K562 (cell line): Measurements from ENCODE around the gene ZSWIM4. TPM values are rescaled to one million over a fixed set of nuclear protein-coding genes. Genes with fewer than 3 reads are reported as not detected.

Source experiments
- ATF4 ChIP-seq: fragments of 450-650 bp; formaldehyde crosslinking; IDR thresholded peaks from 2 replicates; pipeline ENCODE4 v1.4.0; 2022; ENCODE audit warnings: mild to moderate bottlenecking, moderate library complexity
- BRCA1 ChIP-seq, 2 experiments: fragments of 450-650 bp in 1 of 2; sonication (generic) in 1 of 2; formaldehyde crosslinking in 1 of 2; IDR thresholded peaks; 2 replicates each; pipeline versions ENCODE4 v1.5.0 to v1.6.1; 2017 to 2020; ENCODE audit warnings: mild to moderate bottlenecking in 1 of 2, missing genetic modification reagents in 1 of 2
- E2F6 ChIP-seq, 2 experiments: IDR thresholded peaks; 2 replicates each; pipeline ENCODE4 v1.6.1; 2011; ENCODE audit warnings: borderline replicate concordance in 1 of 2, control low read depth in 1 of 2, low read depth in 1 of 2, low read length in 1 of 2, mild to moderate bottlenecking in 1 of 2, mixed read lengths in 1 of 2, moderate library complexity in 1 of 2; ENCODE audit not compliant: insufficient read depth in 1 of 2, insufficient read length in 1 of 2, poor library complexity in 1 of 2, severe bottlenecking in 1 of 2; ENCODE audit errors: extremely low read depth in 1 of 2
- GTF2F1 ChIP-seq: IDR thresholded peaks from 2 replicates; pipeline ENCODE4 v1.6.1; 2011; ENCODE audit warnings: low read depth, low read length, improper control_type of control experiment
- GTF3C2 ChIP-seq: IDR thresholded peaks from 3 replicates; pipeline ENCODE4 v1.6.1; 2011; ENCODE audit warnings: borderline replicate concordance, mild to moderate bottlenecking, moderate library complexity; ENCODE audit not compliant: insufficient read length; ENCODE audit errors: extremely low read depth
- HDAC1 ChIP-seq, 2 experiments: fragments of 450-650 bp; IDR thresholded peaks; 2 replicates each; pipeline ENCODE4 v1.6.1; 2016 to 2017; ENCODE audit warnings: inconsistent platforms in 1 of 2, mild to moderate bottlenecking in 1 of 2, moderate library complexity in 1 of 2
- HIVEP1 ChIP-seq: fragments of 250-450 bp; sonication (Bioruptor Pico); IDR thresholded peaks from 2 replicates; pipeline ENCODE4 v1.4.0; 2020; ENCODE audit warnings: mild to moderate bottlenecking
- L3MBTL2 ChIP-seq: fragments of 450-650 bp; IDR thresholded peaks from 2 replicates; pipeline ENCODE4 v1.6.1; 2016; ENCODE audit warnings: mild to moderate bottlenecking, moderate library complexity
- MTA1 ChIP-seq: fragments of 450-650 bp; IDR thresholded peaks from 2 replicates; pipeline ENCODE4 v1.6.1; 2017; ENCODE audit warnings: borderline replicate concordance
- NCOA4 ChIP-seq: fragments of 450-650 bp; IDR thresholded peaks from 2 replicates; pipeline ENCODE4 v1.6.1; 2018; ENCODE audit warnings: mild to moderate bottlenecking; ENCODE audit not compliant: partially characterized antibody
- NR4A1 ChIP-seq, 2 experiments: fragments of 250-450 bp in 1 of 2; fragments of 450-650 bp in 1 of 2; sonication (Bioruptor Pico) in 1 of 2; IDR thresholded peaks; 2 replicates each; pipeline versions ENCODE4 v1.4.0 to v1.6.1; 2016 to 2020; ENCODE audit warnings: mild to moderate bottlenecking in 2 of 2, missing compliant biosample characterization in 1 of 2, missing genetic modification characterization in 1 of 2, moderate library complexity in 1 of 2
- OTX1 ChIP-seq: fragments of 450-650 bp; formaldehyde crosslinking; IDR thresholded peaks from 2 replicates; pipeline ENCODE4 v1.4.0; 2022; ENCODE audit warnings: mild to moderate bottlenecking
- PRPF4 ChIP-seq: fragments of 200-400 bp; formaldehyde crosslinking; IDR thresholded peaks from one replicate; pipeline ENCODE4 v1.6.1; 2017; ENCODE audit warnings: low read length, low read depth, mild to moderate bottlenecking; ENCODE audit not compliant: insufficient read depth, poor library complexity, severe bottlenecking
- PURB ChIP-seq: sonication (generic); formaldehyde crosslinking; IDR thresholded peaks from 2 replicates; pipeline ENCODE4 v1.9.0; 2021; ENCODE audit warnings: low read depth, mild to moderate bottlenecking, missing genetic modification reagents
- RBM15 ChIP-seq: fragments of 200-400 bp; formaldehyde crosslinking; IDR thresholded peaks from 2 replicates; pipeline ENCODE4 v1.6.1; 2018; ENCODE audit warnings: mild to moderate bottlenecking, low read length, moderate library complexity; ENCODE audit not compliant: insufficient read depth
- SP2 ChIP-seq: IDR thresholded peaks from 2 replicates; pipeline ENCODE4 v1.6.1; 2011; ENCODE audit warnings: mild to moderate bottlenecking, low read depth, low read length, moderate library complexity; ENCODE audit not compliant: poor library complexity, severe bottlenecking; ENCODE audit errors: extremely low read depth
- TAF15 ChIP-seq: fragments of 200-400 bp; formaldehyde crosslinking; IDR thresholded peaks from 2 replicates; pipeline ENCODE4 v1.6.1; 2017; ENCODE audit warnings: mild to moderate bottlenecking, low read depth, low read length, moderate library complexity
- ZBTB2 ChIP-seq: fragments of 450-650 bp; IDR thresholded peaks from 2 replicates; pipeline ENCODE4 v1.6.1; 2016; ENCODE audit warnings: antibody characterized with exemption
- ZBTB7A ChIP-seq: IDR thresholded peaks from 2 replicates; pipeline ENCODE4 v1.6.1; 2011; ENCODE audit warnings: low read depth, mild to moderate bottlenecking, low read length, moderate library complexity, borderline replicate concordance; ENCODE audit not compliant: control insufficient read depth
- polyA plus RNA-seq, 8 experiments: library from polyadenylated mRNA; depleted of rRNA in 4 of 8; stranded (reverse) in 5 of 8; unstranded in 3 of 8; fragments of >200 nt; fragmentation: Nextera tagmentation in 2 of 8; fragmentation: Illumina TruSeq in 1 of 8; extraction: Ambion mirVana in 2 of 8; extraction: Trizol in 1 of 8; gene quantifications; 2 replicates each; pipeline versions ENCODE4 v1.2.1 to v1.2.3, GENCODE V29; 2011 to 2014; ENCODE audit warnings: inconsistent platforms in 1 of 8, missing spikeins in 1 of 8
- total RNA-seq, 7 experiments: library from RNA; depleted of rRNA in 6 of 7; stranded (reverse); fragments of >200 nt in 6 of 7; fragmentation: Illumina TruSeq in 2 of 7; extraction: Trizol in 2 of 7; gene quantifications; 2 replicates each; pipeline versions ENCODE4 v1.2.1 to v1.2.3, GENCODE V29; 2011 to 2021; ENCODE audit warnings: low replicate concordance in 1 of 7

Gene ZSWIM4
- total and polyA plus RNA-seq, 9 of the 15 experiments (the other 6 are each of a cell fraction or from before 2014, with no cell fraction given) = 0.25 to 3.7 (median 0.79) TPM; not detected in 2

GRCh38 chr19:13795595-13796300 lies 505 bp downstream of the ZSWIM4 start (continued):
- TF ChIP-seq ATF4 (CRISPR knock-in tag) (no peak), SP2 (no peak), MTA1 (no peak), NR4A1 (CRISPR knock-in tag; IDR thresholded peaks at IDR 0.05) (no peak), NR4A1 (tag; IDR thresholded peaks at IDR 0.05) (no peak), GTF2F1 (no peak), OTX1 (CRISPR knock-in tag) (no peak), GTF3C2 (no peak), L3MBTL2 (no peak), E2F6 (IDR thresholded peaks at IDR 0.05; ENCODE audit: borderline replicate concordance in 1 of 2, extremely low read depth in 1 of 2, insufficient read depth in 1 of 2, insufficient read length in 1 of 2, low read depth in 1 of 2, low read length in 1 of 2, poor library complexity in 1 of 2, severe bottlenecking in 1 of 2) (peak in 1 of 2 experiments; percentile 70), ZBTB2 (no peak), ZBTB7A (peak; percentile 78; the same call in 1 of the 2 replicates), BRCA1 (IDR thresholded peaks at IDR 0.05) (no peak), BRCA1 (CRISPR knock-in tag; IDR thresholded peaks at IDR 0.05) (no peak), PRPF4 (no peak), HIVEP1 (CRISPR knock-in tag) (no peak), RBM15 (no peak), TAF15 (no peak), PURB (CRISPR knock-in tag) (no peak), NCOA4 (no peak), HDAC1 (IDR thresholded peaks at IDR 0.05) (peak in 1 of 2 experiments; percentile 43; a peak in 1 of 4 replicates)
